Uterus (tissue), 2 donors: ENCODE data around the gene ATP10A.

ENCODE experiments used
- CTCF ChIP-seq, 4 experiments: fragments of 200-600 bp in 2 of 4; fragments of 450-650 bp in 2 of 4; sonication (generic) in 2 of 4; IDR thresholded peaks; one replicate each; pipeline ENCODE4 v1.5.1; 2016 to 2019; ENCODE audit warnings: antibody characterized with exemption in 4 of 4, mild to moderate bottlenecking in 2 of 4, moderate library complexity in 1 of 4
- POLR2A ChIP-seq, 2 donors: fragments of 450-650 bp; IDR thresholded peaks; one replicate each; pipeline ENCODE4 v1.6.1; 2016; ENCODE audit warnings: antibody characterized with exemption in 2 of 2, mild to moderate bottlenecking in 1 of 2, moderate library complexity in 1 of 2

GRCh38 chr15:25803036-25803435, 60.1 kb downstream of the ATP10A start:
- TF ChIP-seq POLR2A (IDR thresholded peaks at IDR 0.05) (no peak), CTCF (IDR thresholded peaks at IDR 0.05) (no peak)
